Skeletal muscle tissue (tissue), 4 donors: Measurements from ENCODE around the gene HBEGF. TPM values are rescaled to one million over a fixed set of nuclear protein-coding genes. Genes with fewer than 3 reads are reported as not detected.

ENCODE experiments used
- H3K27ac ChIP-seq: one replicate; pipeline ENCODE4 v1.7.0; 2013; ENCODE audit warnings: mild to moderate bottlenecking, low read depth, low read length, inconsistent platforms
- H3K27me3 ChIP-seq, 3 donors: one replicate each; pipeline ENCODE4 v1.7.0; 2013; ENCODE audit warnings: low read length in 3 of 3; ENCODE audit not compliant: control insufficient read depth in 3 of 3, insufficient read depth in 3 of 3
- H3K36me3 ChIP-seq, 3 donors: one replicate each; pipeline ENCODE4 v1.7.0; 2013; ENCODE audit warnings: low read length in 3 of 3; ENCODE audit not compliant: control insufficient read depth in 3 of 3, insufficient read depth in 3 of 3
- H3K4me1 ChIP-seq, 3 donors: one replicate each; pipeline ENCODE4 v1.7.0; 2013; ENCODE audit warnings: low read length in 3 of 3, mild to moderate bottlenecking in 3 of 3; ENCODE audit not compliant: control insufficient read depth in 3 of 3, insufficient read depth in 3 of 3
- H3K4me3 ChIP-seq, 3 donors: one replicate each; pipeline ENCODE4 v1.7.0; 2013; ENCODE audit warnings: low read length in 3 of 3
- H3K9ac ChIP-seq, 3 donors: one replicate each; pipeline ENCODE4 v1.7.0; 2013; ENCODE audit warnings: low read length in 3 of 3, mild to moderate bottlenecking in 3 of 3, moderate library complexity in 2 of 3, low read depth in 1 of 3
- H3K9me3 ChIP-seq, 3 donors: one replicate each; pipeline ENCODE4 v1.7.0; 2013; ENCODE audit warnings: low read length in 3 of 3; ENCODE audit not compliant: control insufficient read depth in 3 of 3
- total RNA-seq: library from RNA; depleted of rRNA; stranded (reverse); fragments of >200 nt; gene quantifications from one replicate; pipeline ENCODE4 v1.2.3, GENCODE V29; 2014
- donor health status: Osteomylitis.

Gene HBEGF
- total RNA-seq, 1 donor from 2014 or later: 11.0 TPM

- Histone ChIP-seq H3K36me3 (peaks cover 0 to 10% (median 6%) of the 10 kb centered on the region in 3 donors), H3K9ac (no peak overlapping the region), H3K4me1 (peaks cover 33 to 49% (median 33%) of the 10 kb centered on the region in 3 donors), H3K9me3 (no peaks in the 10 kb centered on the region), H3K27ac (peak overlapping the region; percentile 78), H3K4me3 (no peak overlapping the region), H3K27me3 (no peaks in the 10 kb centered on the region)
Measured at GRCh38 chr5:140296289-140296688, 50.1 kb downstream of the HBEGF start.

GRCh38 chr5:140295414-140295813 is 51.0 kb downstream of the HBEGF start:
- peaks cover 0 to 10% (median 6%) of the 10 kb centered on the region in 3 donors for H3K36me3 ChIP-seq
- H3K27ac ChIP-seq: peak overlapping the region; percentile 78
- no peaks in the 10 kb centered on the region for H3K27me3 ChIP-seq
- H3K9me3 ChIP-seq: no peaks in the 10 kb centered on the region
- peak overlapping the region in 2 of 3 donors; percentile 20 to 71 for H3K9ac ChIP-seq
- no peak overlapping the region for H3K4me3 ChIP-seq
- peaks cover 36 to 49% (median 36%) of the 10 kb centered on the region in 3 donors for H3K4me1 ChIP-seq

DNA sequence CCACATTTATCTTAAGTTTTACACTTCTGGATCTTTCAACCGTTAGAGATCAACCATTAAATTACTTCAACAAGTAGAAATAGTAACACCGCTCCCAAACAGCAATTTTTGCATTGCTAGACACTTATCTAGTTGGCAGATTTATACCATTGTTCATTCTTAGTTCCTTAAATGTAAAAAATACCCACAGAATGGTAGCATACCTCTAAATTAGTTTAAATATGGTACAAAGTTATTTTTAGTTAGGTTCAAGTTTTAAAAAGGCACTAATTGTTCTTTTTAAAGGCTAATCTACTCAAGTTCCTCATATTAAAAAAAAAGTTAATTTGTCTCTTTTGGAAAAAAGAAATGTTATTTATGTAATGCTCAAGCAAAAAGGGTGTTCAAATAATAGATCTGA is 51.6 kb downstream of the HBEGF start:
- no peak overlapping the region for H3K4me3 ChIP-seq
- no peaks in the 10 kb centered on the region for H3K27me3 ChIP-seq
- H3K36me3 ChIP-seq: peaks cover 0 to 5% (median 0%) of the 10 kb centered on the region in 3 donors
- peaks cover 36 to 49% (median 43%) of the 10 kb centered on the region in 3 donors for H3K4me1 ChIP-seq
- H3K9me3 ChIP-seq: no peaks in the 10 kb centered on the region
- H3K27ac ChIP-seq: peak overlapping the region; percentile 78
- peak overlapping the region; percentile 20 to 71 (median 46) for H3K9ac ChIP-seq

GRCh38 chr5:140293849-140294100 is 52.6 kb downstream of the HBEGF start:
- peak overlapping the region; percentile 78 for H3K27ac ChIP-seq
- H3K27me3 ChIP-seq: no peaks in the 10 kb centered on the region
- peaks cover 36 to 49% (median 48%) of the 10 kb centered on the region in 3 donors for H3K4me1 ChIP-seq
- H3K4me3 ChIP-seq: no peak overlapping the region
- H3K9me3 ChIP-seq: no peaks in the 10 kb centered on the region
- peak overlapping the region in 2 of 3 donors; percentile 20 to 33 for H3K9ac ChIP-seq
- H3K36me3 ChIP-seq: peaks cover 0 to 1% (median 0%) of the 10 kb centered on the region in 3 donors

GRCh38 chr5:140293091-140293848 is 53.1 kb downstream of the HBEGF start:
- Histone ChIP-seq H3K9me3 (no peaks in the 10 kb centered on the region), H3K27me3 (no peaks in the 10 kb centered on the region), H3K9ac (peak overlapping the region in 2 of 3 donors; percentile 20 to 33), H3K4me1 (peaks cover 36 to 49% (median 45%) of the 10 kb centered on the region in 3 donors), H3K27ac (peak overlapping the region; percentile 78), H3K36me3 (no peaks in the 10 kb centered on the region), H3K4me3 (no peak overlapping the region)

- peak overlapping the region; percentile 78 for H3K27ac ChIP-seq
- no peaks in the 10 kb centered on the region for H3K9me3 ChIP-seq
- H3K9ac ChIP-seq: peak overlapping the region; percentile 20 to 44 (median 33)
- H3K36me3 ChIP-seq: no peaks in the 10 kb centered on the region
- no peaks in the 10 kb centered on the region for H3K27me3 ChIP-seq
- H3K4me3 ChIP-seq: peak overlapping the region in 1 of 3 donors; percentile 11
- H3K4me1 ChIP-seq: peaks cover 36 to 54% (median 39%) of the 10 kb centered on the region in 3 donors
Measured at GRCh38 chr5:140292212-140293036, 54.0 kb downstream of the HBEGF start.

- no peaks in the 10 kb centered on the region for H3K9me3 ChIP-seq
- no peak overlapping the region for H3K9ac ChIP-seq
- H3K36me3 ChIP-seq: no peaks in the 10 kb centered on the region
- no peak overlapping the region for H3K27ac ChIP-seq
- no peaks in the 10 kb centered on the region for H3K27me3 ChIP-seq
- H3K4me1 ChIP-seq: peaks cover 9 to 45% (median 15%) of the 10 kb centered on the region in 3 donors
- no peak overlapping the region for H3K4me3 ChIP-seq
Measured at GRCh38 chr5:140287801-140288521, 58.4 kb downstream of the HBEGF start.

DNA sequence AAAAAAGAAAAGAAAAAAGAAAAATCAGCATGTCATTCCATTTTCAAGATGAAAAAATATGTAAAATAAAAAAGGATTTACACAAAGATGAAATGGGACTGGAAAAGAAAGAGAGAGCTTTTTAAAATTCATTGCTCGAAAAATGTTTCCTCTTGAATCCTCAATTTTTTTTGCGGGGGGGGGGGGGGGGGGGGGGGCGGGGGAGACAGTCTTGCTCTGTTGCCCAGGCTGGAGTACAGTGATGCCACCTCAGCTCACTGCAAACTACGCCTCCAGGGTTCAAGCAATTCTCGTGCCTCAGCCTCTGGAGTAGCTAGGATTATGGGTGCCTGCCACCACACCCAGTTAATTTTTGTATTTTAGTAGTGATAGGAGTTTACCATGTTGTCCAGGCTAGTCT is 60.0 kb downstream of the HBEGF start:
- Histone ChIP-seq H3K4me3 (no peak overlapping the region), H3K27ac (no peak overlapping the region), H3K4me1 (peaks cover under 1 to 33% (median 5%) of the 10 kb centered on the region in 3 donors), H3K9me3 (no peaks in the 10 kb centered on the region), H3K36me3 (no peaks in the 10 kb centered on the region), H3K9ac (no peak overlapping the region), H3K27me3 (no peaks in the 10 kb centered on the region)

- Histone ChIP-seq H3K4me3 (no peak overlapping the region), H3K27ac (no peak overlapping the region), H3K9me3 (no peaks in the 10 kb centered on the region), H3K27me3 (no peaks in the 10 kb centered on the region), H3K4me1 (peaks cover 2 to 15% (median 4%) of the 10 kb centered on the region in 3 donors), H3K9ac (no peak overlapping the region), H3K36me3 (no peaks in the 10 kb centered on the region)
Measured at GRCh38 chr5:140284013-140284412, 62.4 kb downstream of the HBEGF start.
